ENCODE data around the gene RBM39. TPM values are rescaled to one million over a fixed set of nuclear protein-coding genes. Genes with fewer than 3 reads are reported as not detected.

RBM39 gene

DNA sequence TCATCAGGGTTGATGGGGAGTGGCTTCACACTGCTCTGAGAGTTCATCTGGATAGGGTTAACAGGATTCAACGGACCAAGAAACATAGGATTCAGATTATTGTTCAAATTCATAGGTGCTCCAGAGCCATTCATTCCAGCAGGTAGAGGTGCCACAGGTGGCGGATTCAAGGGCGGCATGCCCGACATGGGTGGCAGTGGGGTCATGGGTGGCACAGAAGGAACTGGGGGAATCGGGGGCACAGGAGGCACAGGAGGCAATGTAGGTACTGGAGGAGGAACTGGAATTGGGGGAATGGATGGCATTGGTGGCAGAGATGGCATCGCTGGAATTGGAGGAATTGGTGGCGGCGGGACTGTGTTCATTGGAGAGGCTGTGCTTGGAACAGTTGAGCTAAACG is 87.6 kb downstream of the RBM39 start:
- Histone ChIP-seq H3K36me3 (ENCODE audit: insufficient read depth, low read length) (peaks cover 42% of the 10 kb centered on the region), H3K27me3 (ENCODE audit: control insufficient read depth, insufficient read depth, low read length) (no peaks in the 10 kb centered on the region)

DNA sequence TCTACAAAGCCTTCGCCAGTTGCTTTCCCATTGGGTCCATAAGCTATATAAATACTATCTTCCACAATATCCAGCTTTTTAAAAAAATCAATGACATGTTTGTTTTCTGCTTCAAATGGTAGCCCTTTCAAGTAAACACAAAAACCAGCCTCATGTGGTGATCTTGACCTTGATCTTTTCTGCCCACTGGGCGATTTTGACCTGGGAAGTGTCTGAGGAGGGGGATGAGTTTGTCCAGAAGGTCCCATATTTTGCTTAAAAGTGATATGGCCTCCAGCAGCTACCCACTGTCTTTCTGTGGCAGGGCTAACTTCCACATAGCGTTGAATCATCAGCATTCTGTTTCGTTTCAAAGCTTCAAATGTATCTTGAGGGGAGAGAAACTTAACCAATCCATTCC is 88.2 kb downstream of the RBM39 start:
- no peak overlapping the region for H3K4me2 ChIP-seq (ENCODE audit: low read length)
- H3K4me3 ChIP-seq (ENCODE audit: low read length) = no peak overlapping the region
- no peaks in the 10 kb centered on the region for H3K27me3 ChIP-seq (ENCODE audit: control insufficient read depth, insufficient read depth, low read length)
- H3K9ac ChIP-seq (ENCODE audit: low read depth, low read length) = no peak overlapping the region
- no peaks in the 10 kb centered on the region for H3K9me3 ChIP-seq (replicated peaks; ENCODE audit: low read length)
- peaks cover 42% of the 10 kb centered on the region for H3K36me3 ChIP-seq (ENCODE audit: insufficient read depth, low read length)
- H3K4me1 ChIP-seq (ENCODE audit: control insufficient read depth, insufficient read depth, low read length) = no peaks in the 10 kb centered on the region

More for the DNA sequence above, 87.6 kb downstream of the RBM39 start:
- no peak overlapping the region for H3K4me3 ChIP-seq (ENCODE audit: low read length)
- H3K9ac ChIP-seq (ENCODE audit: low read depth, low read length) = no peak overlapping the region
- H3K4me1 ChIP-seq (ENCODE audit: control insufficient read depth, insufficient read depth, low read length) = no peaks in the 10 kb centered on the region
- H3K9me3 ChIP-seq (replicated peaks; ENCODE audit: low read length) = no peaks in the 10 kb centered on the region
- H3K4me2 ChIP-seq (ENCODE audit: low read length) = no peak overlapping the region

Small RNA genes lying within 50 kb of the gene (small RNA-seq; reads per million reads assigned to genes)
- gene RF00026 = not detected
